ENCODE results near the gene MICOS13.

The MICOS13 gene

DNA sequence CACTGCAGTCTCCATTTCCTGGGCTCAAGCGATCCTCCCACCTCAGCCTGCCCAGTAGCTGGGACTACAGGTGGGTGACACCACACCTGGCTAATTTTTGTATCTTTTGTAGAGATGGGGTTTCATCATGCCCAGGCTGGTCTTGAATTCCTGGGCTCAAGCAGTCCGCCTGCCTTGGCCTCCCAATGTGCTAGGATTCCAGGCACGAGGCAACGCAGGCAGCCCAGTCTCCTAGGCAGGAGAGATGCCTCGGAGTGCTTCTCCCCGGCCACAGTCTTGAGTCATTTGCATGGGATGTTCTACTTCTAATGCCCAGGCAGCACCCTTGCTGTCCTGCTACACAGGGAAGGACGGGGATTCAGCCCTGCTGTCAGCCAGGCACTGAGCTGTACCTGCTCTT is 8.7 kb downstream of the MICOS13 start:
- TF ChIP-seq, protein P1, sequence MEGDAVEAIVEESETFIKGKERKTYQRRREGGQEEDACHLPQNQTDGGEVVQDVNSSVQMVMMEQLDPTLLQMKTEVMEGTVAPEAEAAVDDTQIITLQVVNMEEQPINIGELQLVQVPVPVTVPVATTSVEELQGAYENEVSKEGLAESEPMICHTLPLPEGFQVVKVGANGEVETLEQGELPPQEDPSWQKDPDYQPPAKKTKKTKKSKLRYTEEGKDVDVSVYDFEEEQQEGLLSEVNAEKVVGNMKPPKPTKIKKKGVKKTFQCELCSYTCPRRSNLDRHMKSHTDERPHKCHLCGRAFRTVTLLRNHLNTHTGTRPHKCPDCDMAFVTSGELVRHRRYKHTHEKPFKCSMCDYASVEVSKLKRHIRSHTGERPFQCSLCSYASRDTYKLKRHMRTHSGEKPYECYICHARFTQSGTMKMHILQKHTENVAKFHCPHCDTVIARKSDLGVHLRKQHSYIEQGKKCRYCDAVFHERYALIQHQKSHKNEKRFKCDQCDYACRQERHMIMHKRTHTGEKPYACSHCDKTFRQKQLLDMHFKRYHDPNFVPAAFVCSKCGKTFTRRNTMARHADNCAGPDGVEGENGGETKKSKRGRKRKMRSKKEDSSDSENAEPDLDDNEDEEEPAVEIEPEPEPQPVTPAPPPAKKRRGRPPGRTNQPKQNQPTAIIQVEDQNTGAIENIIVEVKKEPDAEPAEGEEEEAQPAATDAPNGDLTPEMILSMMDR (IDR thresholded peaks at IDR 0.05; ENCODE audit: insufficient read depth, missing control alignments), result no peak
- DNase-seq (ENCODE audit: insufficient read length, low spot score) (no peak), FAIRE-seq (no peak)

DNA sequence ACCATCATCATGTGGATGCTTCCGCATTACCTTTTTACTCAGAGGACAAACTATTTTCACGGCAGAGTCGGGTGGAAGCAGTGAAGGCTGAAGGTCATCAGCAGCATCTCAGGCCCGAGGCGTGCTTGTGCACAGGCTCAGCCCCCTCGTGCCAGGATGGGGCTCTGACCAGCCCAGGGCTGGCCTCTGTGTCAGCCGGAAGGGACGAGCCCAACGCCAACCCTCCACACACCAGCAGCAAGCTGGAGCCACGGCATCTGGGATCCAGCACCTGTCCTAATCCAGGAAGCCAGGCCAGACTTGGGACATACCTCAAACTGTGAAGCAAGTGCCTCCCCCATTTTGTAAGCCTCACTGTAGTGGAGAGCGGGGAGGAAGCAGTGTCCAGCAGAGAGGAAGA is 11.1 kb downstream of the MICOS13 start:
- TF ChIP-seq, protein P1 (IDR thresholded peaks at IDR 0.05; ENCODE audit: insufficient read depth, missing control alignments), result no peak
- no peak for FAIRE-seq
- no peak for DNase-seq (ENCODE audit: insufficient read length, low spot score)

DNA sequence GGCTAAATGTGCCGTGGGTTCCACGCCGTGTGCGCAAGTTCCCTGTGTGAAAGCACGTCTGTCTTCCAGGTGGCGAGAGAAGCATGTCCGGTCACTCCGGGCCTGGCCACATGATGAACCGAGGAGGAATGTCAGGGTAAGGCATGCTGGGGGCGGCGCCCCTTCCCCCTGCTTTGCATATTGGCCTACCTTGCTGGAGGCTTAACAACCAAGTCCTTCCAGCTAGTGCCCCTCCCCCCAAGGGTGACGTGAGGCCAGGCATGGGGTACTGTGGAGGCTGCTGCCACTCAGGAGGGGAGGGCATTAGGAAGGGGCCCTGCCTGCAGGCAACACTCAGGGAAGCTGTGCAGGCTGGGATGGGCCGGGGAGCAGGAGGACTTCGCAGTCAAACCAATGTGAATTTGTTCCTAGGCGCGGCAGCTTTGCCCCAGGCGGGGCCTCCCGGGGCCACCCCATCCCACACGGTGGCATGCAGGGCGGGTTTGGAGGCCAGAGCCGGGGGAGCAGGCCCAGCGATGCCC is 12.5 kb downstream of the MICOS13 start:
- TF ChIP-seq, protein P1 (IDR thresholded peaks at IDR 0.05; ENCODE audit: insufficient read depth, missing control alignments), result no peak
- FAIRE-seq (no peak), DNase-seq (ENCODE audit: insufficient read length, low spot score) (no peak)

DNA sequence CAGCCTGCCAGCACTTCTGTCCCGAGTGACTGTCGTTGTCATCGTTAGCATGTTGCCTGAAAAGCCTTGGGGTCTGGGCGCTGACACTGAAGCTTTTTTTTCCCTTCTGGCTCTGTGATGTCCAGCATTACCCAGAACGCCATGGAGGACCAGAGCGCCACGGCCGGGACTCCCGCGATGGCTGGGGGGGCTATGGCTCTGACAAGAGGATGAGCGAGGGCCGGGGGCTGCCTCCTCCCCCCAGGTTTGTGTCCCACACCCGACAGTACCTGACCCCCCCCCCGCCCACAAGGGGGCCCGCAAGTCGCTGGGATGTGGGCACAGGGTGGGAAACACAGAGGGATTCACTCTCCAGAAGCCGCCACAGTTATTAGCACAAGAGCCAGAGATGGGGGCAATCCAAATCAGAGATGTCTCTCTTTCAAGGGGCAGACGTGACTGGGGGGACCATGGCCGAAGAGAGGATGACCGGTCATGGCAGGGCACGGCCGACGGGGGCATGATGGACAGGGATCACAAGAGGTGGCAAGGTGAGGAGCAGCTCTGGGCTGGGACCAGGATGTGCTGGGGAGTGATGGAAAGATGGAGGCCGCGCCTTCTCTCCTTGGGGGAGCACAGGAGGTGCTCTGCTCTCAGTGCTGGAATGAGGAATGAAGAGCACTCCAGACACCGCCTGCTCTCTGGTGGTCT is 13.2 kb downstream of the MICOS13 start:
- DNase-seq (ENCODE audit: insufficient read length, low spot score) (no peak), FAIRE-seq (no peak)
- TF ChIP-seq, protein P1 (IDR thresholded peaks at IDR 0.05; ENCODE audit: insufficient read depth, missing control alignments), result no peak

DNA sequence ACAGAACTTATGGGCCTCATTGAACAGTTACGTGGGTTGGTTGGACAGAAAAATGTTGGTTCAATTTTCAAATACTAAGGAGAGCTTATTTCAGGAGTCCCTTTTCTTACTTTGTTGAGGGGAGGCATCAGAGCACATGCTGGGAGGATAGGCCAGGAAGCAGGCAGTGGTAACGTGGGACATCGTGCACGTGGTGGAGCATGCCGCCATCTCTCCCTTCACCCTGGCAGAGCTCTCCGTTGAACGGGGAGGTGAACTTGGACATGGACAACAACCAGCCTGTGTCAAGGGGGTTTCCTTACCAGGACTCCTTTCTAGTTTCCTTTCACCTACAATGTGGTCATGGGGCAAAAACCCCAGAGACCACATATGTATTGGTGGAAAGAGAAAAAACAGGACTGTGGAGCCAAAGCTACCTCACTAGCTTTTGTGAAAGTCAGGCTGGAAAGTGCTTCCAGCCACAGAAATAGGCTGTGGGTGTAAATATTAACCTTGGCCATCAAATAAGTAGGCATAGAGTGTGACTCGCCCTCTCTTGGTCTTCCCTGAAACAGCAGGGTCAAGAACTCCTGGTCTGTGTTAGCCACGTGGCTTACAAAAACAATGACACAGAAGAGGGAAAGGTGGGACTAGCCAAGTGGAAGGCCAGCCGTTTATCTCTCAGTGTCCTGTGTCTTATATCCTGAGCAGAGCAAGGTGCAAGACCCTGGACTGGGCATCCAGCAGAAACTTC is 14.4 kb downstream of the MICOS13 start:
- DNase-seq (ENCODE audit: insufficient read length, low spot score) (no peak), FAIRE-seq (no peak)
- TF ChIP-seq, protein P1 (IDR thresholded peaks at IDR 0.05; ENCODE audit: insufficient read depth, missing control alignments), result no peak

DNA sequence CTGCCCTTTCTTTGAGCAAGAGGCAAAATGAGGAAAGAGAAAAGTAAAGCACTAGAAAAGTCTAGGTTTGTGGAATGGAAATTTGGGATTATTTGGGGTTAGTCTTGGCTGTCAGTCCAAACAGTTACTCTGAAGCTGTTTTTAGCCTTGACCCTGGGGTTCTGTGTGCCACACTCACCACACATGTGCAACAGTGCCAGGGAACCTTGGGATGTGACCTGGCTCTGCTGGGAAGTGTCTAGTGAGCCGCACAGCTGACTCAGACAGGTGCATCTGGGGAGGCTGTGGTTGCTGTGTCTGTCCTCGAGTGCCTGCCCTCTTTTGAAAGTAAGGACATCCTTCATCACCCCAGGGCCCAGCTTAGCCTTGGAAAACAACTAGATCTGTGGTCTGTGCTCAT is 15.8 kb downstream of the MICOS13 start:
- TF ChIP-seq, protein P1 (IDR thresholded peaks at IDR 0.05; ENCODE audit: insufficient read depth, missing control alignments), result no peak
- FAIRE-seq, result no peak
- no peak for DNase-seq (ENCODE audit: insufficient read length, low spot score)

DNA sequence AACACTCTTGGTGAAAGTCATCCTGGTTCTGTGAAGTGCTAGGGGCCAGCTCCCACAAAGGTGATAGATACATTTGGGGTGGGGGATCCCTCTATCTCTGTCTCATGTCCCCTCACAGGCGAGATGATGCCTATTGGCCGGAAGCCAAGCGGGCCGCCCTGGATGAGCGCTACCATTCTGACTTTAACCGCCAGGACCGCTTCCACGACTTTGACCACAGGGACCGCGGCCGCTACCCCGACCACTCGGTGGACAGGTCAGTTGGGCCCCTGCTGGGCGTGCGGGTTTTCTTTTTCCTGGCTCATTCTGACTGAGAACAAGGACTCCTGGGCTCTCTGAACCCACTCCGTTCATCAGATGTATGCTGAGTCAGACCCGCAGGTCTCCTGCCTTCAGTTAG is 16.4 kb downstream of the MICOS13 start:
- TF ChIP-seq, protein P1 (IDR thresholded peaks at IDR 0.05; ENCODE audit: insufficient read depth, missing control alignments), result no peak
- DNase-seq (ENCODE audit: insufficient read length, low spot score) (no peak), FAIRE-seq (no peak)

Measured in D721Med (cell line).